ENCODE measurements around the gene ADAM12. TPM values are rescaled to one million over a fixed set of nuclear protein-coding genes. Genes with fewer than 3 reads are reported as not detected.

ADAM12 gene
- total and polyA plus RNA-seq, 9 of the 15 experiments (the other 6 are each of a cell fraction or from before 2014, with no cell fraction given): not detected

DNA sequence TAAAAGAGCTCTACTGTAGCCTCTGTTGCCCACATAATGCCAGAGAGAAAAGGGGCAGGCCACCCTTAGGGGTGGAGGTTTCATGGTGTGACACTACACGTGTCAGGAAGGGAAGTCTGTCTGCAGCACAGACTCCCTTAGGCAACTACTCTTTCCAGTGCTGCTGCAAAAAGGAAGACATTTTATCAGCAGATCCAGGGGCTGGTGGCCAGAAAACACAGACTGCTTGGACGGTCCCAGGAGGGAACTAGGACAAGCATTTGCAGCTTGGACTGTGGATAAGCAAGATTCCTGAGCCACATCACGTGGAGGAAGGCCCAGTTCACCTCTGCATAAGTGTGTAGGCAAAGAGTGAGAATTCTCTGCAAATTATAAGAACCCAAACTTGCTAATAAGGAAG, 271.1 kb downstream of the ADAM12 start (continued):
- TF ChIP-seq, protein P1, sequence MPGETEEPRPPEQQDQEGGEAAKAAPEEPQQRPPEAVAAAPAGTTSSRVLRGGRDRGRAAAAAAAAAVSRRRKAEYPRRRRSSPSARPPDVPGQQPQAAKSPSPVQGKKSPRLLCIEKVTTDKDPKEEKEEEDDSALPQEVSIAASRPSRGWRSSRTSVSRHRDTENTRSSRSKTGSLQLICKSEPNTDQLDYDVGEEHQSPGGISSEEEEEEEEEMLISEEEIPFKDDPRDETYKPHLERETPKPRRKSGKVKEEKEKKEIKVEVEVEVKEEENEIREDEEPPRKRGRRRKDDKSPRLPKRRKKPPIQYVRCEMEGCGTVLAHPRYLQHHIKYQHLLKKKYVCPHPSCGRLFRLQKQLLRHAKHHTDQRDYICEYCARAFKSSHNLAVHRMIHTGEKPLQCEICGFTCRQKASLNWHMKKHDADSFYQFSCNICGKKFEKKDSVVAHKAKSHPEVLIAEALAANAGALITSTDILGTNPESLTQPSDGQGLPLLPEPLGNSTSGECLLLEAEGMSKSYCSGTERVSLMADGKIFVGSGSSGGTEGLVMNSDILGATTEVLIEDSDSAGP (CRISPR knock-in tag; IDR thresholded peaks at IDR 0.05): no peak
- no peak for TF ChIP-seq ZNF41 (CRISPR knock-in tag; conservative IDR thresholded peaks at IDR 0.05)

DNA sequence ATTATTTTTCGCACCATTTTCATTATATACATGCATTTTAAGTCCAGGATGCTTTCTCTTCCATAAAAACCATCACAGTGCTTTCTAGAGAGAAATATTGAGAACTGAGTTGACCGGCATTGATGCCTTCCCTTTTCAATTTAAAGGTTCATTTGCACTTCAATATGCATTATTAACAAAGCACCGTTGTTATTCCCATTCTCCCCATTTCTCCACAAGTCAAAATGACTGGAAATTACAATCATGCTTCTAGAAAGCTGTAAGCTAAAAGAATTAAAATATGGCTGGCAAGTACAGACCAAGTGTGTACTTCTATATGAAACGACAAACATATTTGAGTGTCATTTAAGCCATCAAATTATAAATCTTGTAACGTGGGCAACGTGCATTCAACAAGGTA, 272.4 kb downstream of the ADAM12 start:
- no peak for ATAC-seq
- H2AFZ ChIP-seq (ENCODE audit: low read depth, low read length): no peak overlapping the region
- H3K9ac ChIP-seq (ENCODE audit: insufficient read depth in 1 of 2, low read depth in 2 of 2, low read length in 2 of 2): no peak overlapping the region
- peaks cover 0 to 4% of the 10 kb centered on the region in 2 experiments; a peak in 1 of 5 replicates for H3K27me3 ChIP-seq (ENCODE audit: control insufficient read depth in 2 of 2, insufficient read depth in 2 of 2, low read length in 2 of 2)
- no peaks in the 10 kb centered on the region for H3K9me1 ChIP-seq (ENCODE audit: control insufficient read depth, insufficient read depth, low read length)
- H3K9me3 ChIP-seq (replicated peaks; ENCODE audit: control insufficient read depth, insufficient read depth, low read depth, low read length): no peaks in the 10 kb centered on the region
- 1% methylated on average over 6 of the region's 6 CpGs for WGBS (ENCODE audit: insufficient coverage, low coverage, missing lambda C conversion rate)
- H3K4me3 ChIP-seq: no peak overlapping the region
- no peak overlapping the region for H3K27ac ChIP-seq (ENCODE audit: extremely low read depth, low read depth, low read length)
- H3K4me2 ChIP-seq (ENCODE audit: insufficient read depth, low read length): no peak overlapping the region
- BruUV-seq (replicated peaks): no TSS peak
- in situ Hi-C loops (cut with MboI): no loop called here
- TF ChIP-seq ZNF133 (CRISPR knock-in tag; IDR thresholded peaks at IDR 0.05): no peak
- no peak for TF ChIP-seq SETDB1 (IDR thresholded peaks at IDR 0.05; ENCODE audit: low read length)
- TF ChIP-seq, protein P2, sequence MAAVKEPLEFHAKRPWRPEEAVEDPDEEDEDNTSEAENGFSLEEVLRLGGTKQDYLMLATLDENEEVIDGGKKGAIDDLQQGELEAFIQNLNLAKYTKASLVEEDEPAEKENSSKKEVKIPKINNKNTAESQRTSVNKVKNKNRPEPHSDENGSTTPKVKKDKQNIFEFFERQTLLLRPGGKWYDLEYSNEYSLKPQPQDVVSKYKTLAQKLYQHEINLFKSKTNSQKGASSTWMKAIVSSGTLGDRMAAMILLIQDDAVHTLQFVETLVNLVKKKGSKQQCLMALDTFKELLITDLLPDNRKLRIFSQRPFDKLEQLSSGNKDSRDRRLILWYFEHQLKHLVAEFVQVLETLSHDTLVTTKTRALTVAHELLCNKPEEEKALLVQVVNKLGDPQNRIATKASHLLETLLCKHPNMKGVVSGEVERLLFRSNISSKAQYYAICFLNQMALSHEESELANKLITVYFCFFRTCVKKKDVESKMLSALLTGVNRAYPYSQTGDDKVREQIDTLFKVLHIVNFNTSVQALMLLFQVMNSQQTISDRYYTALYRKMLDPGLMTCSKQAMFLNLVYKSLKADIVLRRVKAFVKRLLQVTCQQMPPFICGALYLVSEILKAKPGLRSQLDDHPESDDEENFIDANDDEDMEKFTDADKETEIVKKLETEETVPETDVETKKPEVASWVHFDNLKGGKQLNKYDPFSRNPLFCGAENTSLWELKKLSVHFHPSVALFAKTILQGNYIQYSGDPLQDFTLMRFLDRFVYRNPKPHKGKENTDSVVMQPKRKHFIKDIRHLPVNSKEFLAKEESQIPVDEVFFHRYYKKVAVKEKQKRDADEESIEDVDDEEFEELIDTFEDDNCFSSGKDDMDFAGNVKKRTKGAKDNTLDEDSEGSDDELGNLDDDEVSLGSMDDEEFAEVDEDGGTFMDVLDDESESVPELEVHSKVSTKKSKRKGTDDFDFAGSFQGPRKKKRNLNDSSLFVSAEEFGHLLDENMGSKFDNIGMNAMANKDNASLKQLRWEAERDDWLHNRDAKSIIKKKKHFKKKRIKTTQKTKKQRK (IDR thresholded peaks at IDR 0.05; ENCODE audit: borderline replicate concordance, low read depth, low read length): no peak
- TF ChIP-seq CBX8 (IDR thresholded peaks at IDR 0.05; ENCODE audit: borderline replicate concordance, extremely low read depth, low read depth, low read length, poor library complexity, severe bottlenecking): no peak
- no peak for TF ChIP-seq CHD1 (IDR thresholded peaks at IDR 0.05; ENCODE audit: low read length)
- TF ChIP-seq FOSL1 (tag; conservative IDR thresholded peaks at IDR 0.05): no peak
- no peak for TF ChIP-seq LEF1 (IDR thresholded peaks at IDR 0.05)
- TF ChIP-seq ZNF444 (CRISPR knock-in tag; IDR thresholded peaks at IDR 0.05): no peak
- TF ChIP-seq ZSCAN32 (CRISPR knock-in tag; IDR thresholded peaks at IDR 0.05): no peak
- TF ChIP-seq, protein P3, sequence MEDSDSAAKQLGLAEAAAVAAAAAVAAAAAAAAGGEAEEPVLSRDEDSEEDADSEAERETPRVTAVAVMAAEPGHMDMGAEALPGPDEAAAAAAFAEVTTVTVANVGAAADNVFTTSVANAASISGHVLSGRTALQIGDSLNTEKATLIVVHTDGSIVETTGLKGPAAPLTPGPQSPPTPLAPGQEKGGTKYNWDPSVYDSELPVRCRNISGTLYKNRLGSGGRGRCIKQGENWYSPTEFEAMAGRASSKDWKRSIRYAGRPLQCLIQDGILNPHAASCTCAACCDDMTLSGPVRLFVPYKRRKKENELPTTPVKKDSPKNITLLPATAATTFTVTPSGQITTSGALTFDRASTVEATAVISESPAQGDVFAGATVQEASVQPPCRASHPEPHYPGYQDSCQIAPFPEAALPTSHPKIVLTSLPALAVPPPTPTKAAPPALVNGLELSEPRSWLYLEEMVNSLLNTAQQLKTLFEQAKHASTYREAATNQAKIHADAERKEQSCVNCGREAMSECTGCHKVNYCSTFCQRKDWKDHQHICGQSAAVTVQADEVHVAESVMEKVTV (CRISPR knock-in tag; IDR thresholded peaks at IDR 0.05): no peak
- no peak for TF ChIP-seq HDAC3 (IDR thresholded peaks at IDR 0.05; ENCODE audit: borderline replicate concordance, partially characterized antibody)
- DNase-seq (ENCODE audit: extremely low read depth in 1 of 4, low spot score in 3 of 4): no peak
- ChIA-PET POLR2A (no interaction called here), CTCF (ENCODE audit: low intra/inter-chr PET ratio) (no interaction called here)
- intact Hi-C loops (cut with micrococcal nuclease): no loop called here
- H3K79me2 ChIP-seq (ENCODE audit: control insufficient read depth, insufficient read depth, low read length): no peaks in the 10 kb centered on the region
- H4K20me1 ChIP-seq (replicated peaks; ENCODE audit: control insufficient read depth, insufficient read depth, low read length): no peaks in the 10 kb centered on the region
- H3K36me3 ChIP-seq (ENCODE audit: control insufficient read depth, insufficient read depth, low read length): no peaks in the 10 kb centered on the region
- FAIRE-seq: no peak
- H3K4me1 ChIP-seq (replicated peaks in 1 of 2; ENCODE audit: control insufficient read depth in 2 of 2, insufficient read depth in 2 of 2, low read length in 2 of 2): no peaks in the 10 kb centered on the region

Measured in K562 (cell line).